Mucosa of gallbladder (tissue), 1 donor: ENCODE data around the gene UBE2C. TPM values are rescaled to one million over a fixed set of nuclear protein-coding genes. Genes with fewer than 3 reads are reported as not detected.

Source experiments
- DNase-seq: peaks from one replicate; pipeline ENCODE4 v3.0.0-alpha.2; 2020; ENCODE audit warnings: low spot score
- total RNA-seq: library from RNA; stranded (reverse); gene quantifications from one replicate; pipeline ENCODE4 v1.2.1, GENCODE V29; 2021
- donor health status: DM: no; HTN: no; CAD: no.

Gene UBE2C
- total RNA-seq, 1 donor from 2014 or later = 2.9 TPM

DNA sequence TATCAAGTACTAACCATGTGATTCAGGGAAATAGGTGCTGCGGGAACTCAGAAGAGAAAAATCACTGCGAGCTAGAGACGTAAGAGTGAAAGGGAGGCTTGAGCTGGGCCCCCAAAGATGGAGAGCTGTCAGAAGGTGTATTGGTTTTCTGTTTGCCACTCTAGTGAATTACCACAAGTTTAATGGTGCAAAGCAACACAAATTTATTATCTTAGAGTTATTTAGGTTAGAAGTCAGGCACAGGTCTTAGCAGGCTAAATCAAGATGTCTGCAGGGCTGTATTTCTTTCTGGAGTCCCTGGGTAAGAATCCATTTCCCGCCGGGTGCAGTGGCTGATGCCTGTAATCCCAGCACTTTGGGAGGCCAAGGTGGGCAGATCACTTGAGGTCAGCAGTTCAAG, 47.5 kb downstream of the UBE2C start:
- no peak for DNase-seq

- DNase-seq = no peak
Measured at GRCh38 chr20:45860560-45861220, 48.2 kb downstream of the UBE2C start.

GRCh38 chr20:45861221-45862075, 49.0 kb downstream of the UBE2C start:
- DNase-seq = no peak

DNA sequence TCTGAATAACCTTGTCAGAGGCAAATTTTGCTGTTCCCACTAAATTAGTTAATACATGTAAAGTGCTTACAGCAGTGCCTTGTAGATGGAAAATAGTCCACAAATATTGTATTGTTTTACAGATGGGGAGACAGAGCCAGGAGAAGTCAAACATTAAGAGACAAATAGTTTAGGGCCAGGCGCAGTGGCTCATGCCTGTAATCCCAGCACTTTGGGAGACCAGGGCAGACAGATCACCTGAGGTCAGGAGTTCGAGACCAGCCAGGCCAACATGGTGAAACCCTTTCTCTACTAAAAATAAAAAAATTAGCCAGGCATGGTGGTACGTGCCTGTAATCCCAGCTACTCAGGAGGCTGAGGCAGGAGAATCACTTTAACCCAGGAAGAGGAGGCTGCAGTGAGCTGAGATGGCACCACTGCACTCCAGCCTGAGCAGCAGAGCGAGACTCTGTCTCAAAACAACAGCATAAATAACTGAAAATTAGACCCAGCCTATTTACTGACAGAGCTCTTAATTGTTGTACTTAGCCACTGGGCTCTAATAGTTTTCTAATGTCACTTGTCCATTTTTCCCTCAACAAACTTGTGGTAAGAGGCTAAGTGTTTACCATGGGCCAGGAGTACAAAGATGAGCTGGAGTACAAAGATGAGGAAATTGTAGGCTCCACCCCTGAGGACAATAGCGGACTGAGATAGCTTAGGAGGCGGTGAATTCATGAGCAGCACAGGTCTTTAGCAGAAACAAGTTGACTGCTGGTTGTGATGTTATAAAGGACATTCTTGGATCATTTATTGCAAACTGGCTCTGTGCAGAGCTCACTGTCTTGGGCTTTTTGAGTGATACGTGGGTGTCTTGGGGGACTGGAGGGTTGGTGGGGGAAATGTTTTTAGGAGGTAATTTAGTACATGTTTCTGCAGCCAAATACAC, 51.4 kb downstream of the UBE2C start:
- no peak for DNase-seq

GRCh38 chr20:45866454-45866853, 54.0 kb downstream of the UBE2C start:
- no peak for DNase-seq

Other genes starting within 250 kb of the UBE2C start
- not detected for gene WFDC8, start 233.4 kb upstream of the UBE2C start, total RNA-seq
- gene WFDC10A, start 182.9 kb upstream of the UBE2C start, total RNA-seq = not detected
- gene WFDC9, start 181.4 kb upstream of the UBE2C start, total RNA-seq = not detected
- gene WFDC11, start 142.4 kb upstream of the UBE2C start, total RNA-seq = not detected
- gene WFDC13, start 110.6 kb upstream of the UBE2C start, total RNA-seq = not detected
- 0.49 TPM for gene WFDC10B, start 107.6 kb upstream of the UBE2C start, total RNA-seq
- gene SPINT4, start 90.3 kb upstream of the UBE2C start, total RNA-seq = not detected
- 1.8 TPM for gene WFDC3, start 20.8 kb upstream of the UBE2C start, total RNA-seq
- gene DNTTIP1, start 20.7 kb upstream of the UBE2C start, total RNA-seq = 26.4 TPM
- gene TNNC2, start 14.7 kb downstream of the UBE2C start, total RNA-seq = 0.81 TPM
- 34.6 TPM for gene SNX21, start 21.2 kb downstream of the UBE2C start, total RNA-seq
- 35.7 TPM for gene ACOT8, start 44.7 kb downstream of the UBE2C start, total RNA-seq
- gene ZSWIM3, start 45.0 kb downstream of the UBE2C start, total RNA-seq = 4.7 TPM
- gene ZSWIM1, start 68.6 kb downstream of the UBE2C start, total RNA-seq = 14.6 TPM
- gene SPATA25, start 75.0 kb downstream of the UBE2C start, total RNA-seq = 2.8 TPM
- 5.9 TPM for gene NEURL2, start 78.6 kb downstream of the UBE2C start, total RNA-seq
- 153 TPM for gene CTSA, start 78.7 kb downstream of the UBE2C start, total RNA-seq
- gene PLTP, start 99.5 kb downstream of the UBE2C start, total RNA-seq = 111 TPM
- 29.3 TPM for gene PCIF1, start 122.0 kb downstream of the UBE2C start, total RNA-seq
- gene ZNF335, start 159.6 kb downstream of the UBE2C start, total RNA-seq = 19.4 TPM
- gene MMP9, start 196.3 kb downstream of the UBE2C start, total RNA-seq = 0.52 TPM
- 0.32 TPM for gene SLC12A5, start 216.6 kb downstream of the UBE2C start, total RNA-seq